ENCODE results near the gene GOPC. TPM values are rescaled to one million over a fixed set of nuclear protein-coding genes. Genes with fewer than 3 reads are reported as not detected.

GOPC gene
- total RNA-seq, 1 donor from 2014 or later, result 31.8 TPM

- H3K4me1 ChIP-seq (ENCODE audit: control insufficient read depth in 3 of 3, insufficient read depth in 3 of 3, low read length in 3 of 3), result peaks cover 7 to 18% (median 18%) of the 10 kb centered on the region in 3 donors
- H3K27me3 ChIP-seq (ENCODE audit: control insufficient read depth in 3 of 3, insufficient read depth in 3 of 3, low read length in 3 of 3), result no peaks in the 10 kb centered on the region
- H3K27ac ChIP-seq (ENCODE audit: low read depth, low read length), result no peak overlapping the region
- H3K9me3 ChIP-seq (ENCODE audit: control insufficient read depth in 3 of 3, low read length in 3 of 3), result no peaks in the 10 kb centered on the region
- no peak overlapping the region for H3K9ac ChIP-seq (ENCODE audit: low read depth in 1 of 3, low read length in 3 of 3)
- H3K36me3 ChIP-seq (ENCODE audit: control insufficient read depth in 3 of 3, insufficient read depth in 3 of 3, low read length in 3 of 3), result peaks cover 0 to 9% (median 2%) of the 10 kb centered on the region in 3 donors
- H3K4me3 ChIP-seq (ENCODE audit: low read length in 3 of 3), result no peak overlapping the region
Observed at GRCh38 chr6:117597755-117598154, 4.6 kb downstream of the GOPC start.

GRCh38 chr6:117595099-117595923 lies 7.0 kb downstream of the GOPC start:
- H3K9ac ChIP-seq (ENCODE audit: low read depth in 1 of 3, low read length in 3 of 3), result no peak overlapping the region
- peaks cover 0 to 14% (median 0%) of the 10 kb centered on the region in 3 donors for H3K36me3 ChIP-seq (ENCODE audit: control insufficient read depth in 3 of 3, insufficient read depth in 3 of 3, low read length in 3 of 3)
- H3K27me3 ChIP-seq (ENCODE audit: control insufficient read depth in 3 of 3, insufficient read depth in 3 of 3, low read length in 3 of 3), result no peaks in the 10 kb centered on the region
- no peak overlapping the region for H3K4me3 ChIP-seq (ENCODE audit: low read length in 3 of 3)
- no peaks in the 10 kb centered on the region for H3K9me3 ChIP-seq (ENCODE audit: control insufficient read depth in 3 of 3, low read length in 3 of 3)
- peaks cover 8 to 10% (median 10%) of the 10 kb centered on the region in 3 donors for H3K4me1 ChIP-seq (ENCODE audit: control insufficient read depth in 3 of 3, insufficient read depth in 3 of 3, low read length in 3 of 3)
- no peak overlapping the region for H3K27ac ChIP-seq (ENCODE audit: low read depth, low read length)

- H3K4me3 ChIP-seq (ENCODE audit: low read length in 3 of 3), result no peak overlapping the region
- H3K27me3 ChIP-seq (ENCODE audit: control insufficient read depth in 3 of 3, insufficient read depth in 3 of 3, low read length in 3 of 3), result no peaks in the 10 kb centered on the region
- H3K36me3 ChIP-seq (ENCODE audit: control insufficient read depth in 3 of 3, insufficient read depth in 3 of 3, low read length in 3 of 3), result peaks cover 0 to 19% (median 0%) of the 10 kb centered on the region in 3 donors
- no peak overlapping the region for H3K9ac ChIP-seq (ENCODE audit: low read depth in 1 of 3, low read length in 3 of 3)
- H3K27ac ChIP-seq (ENCODE audit: low read depth, low read length), result no peak overlapping the region
- H3K9me3 ChIP-seq (ENCODE audit: control insufficient read depth in 3 of 3, low read length in 3 of 3), result no peaks in the 10 kb centered on the region
- peaks cover 0 to 4% (median 0%) of the 10 kb centered on the region in 3 donors for H3K4me1 ChIP-seq (ENCODE audit: control insufficient read depth in 3 of 3, insufficient read depth in 3 of 3, low read length in 3 of 3)
Observed at GRCh38 chr6:117592983-117593759, 9.1 kb downstream of the GOPC start.

- no peaks in the 10 kb centered on the region for H3K27me3 ChIP-seq (ENCODE audit: control insufficient read depth in 3 of 3, insufficient read depth in 3 of 3, low read length in 3 of 3)
- peaks cover 0 to 11% (median 0%) of the 10 kb centered on the region in 3 donors for H3K36me3 ChIP-seq (ENCODE audit: control insufficient read depth in 3 of 3, insufficient read depth in 3 of 3, low read length in 3 of 3)
- H3K9me3 ChIP-seq (ENCODE audit: control insufficient read depth in 3 of 3, low read length in 3 of 3), result no peaks in the 10 kb centered on the region
- no peak overlapping the region for H3K4me3 ChIP-seq (ENCODE audit: low read length in 3 of 3)
- peak overlapping the region in 1 of 3 donors; percentile 12 for H3K9ac ChIP-seq (ENCODE audit: low read depth in 1 of 3, low read length in 3 of 3)
- peaks cover 0 to 4% (median 0%) of the 10 kb centered on the region in 3 donors for H3K4me1 ChIP-seq (ENCODE audit: control insufficient read depth in 3 of 3, insufficient read depth in 3 of 3, low read length in 3 of 3)
- no peak overlapping the region for H3K27ac ChIP-seq (ENCODE audit: low read depth, low read length)
Observed at GRCh38 chr6:117591405-117591804, 10.9 kb downstream of the GOPC start.

- H3K4me3 ChIP-seq (ENCODE audit: low read length in 3 of 3), result no peak overlapping the region
- H3K9me3 ChIP-seq (ENCODE audit: control insufficient read depth in 3 of 3, low read length in 3 of 3), result no peaks in the 10 kb centered on the region
- H3K27ac ChIP-seq (ENCODE audit: low read depth, low read length), result no peak overlapping the region
- no peaks in the 10 kb centered on the region for H3K27me3 ChIP-seq (ENCODE audit: control insufficient read depth in 3 of 3, insufficient read depth in 3 of 3, low read length in 3 of 3)
- peaks cover 0 to 11% (median 0%) of the 10 kb centered on the region in 3 donors for H3K36me3 ChIP-seq (ENCODE audit: control insufficient read depth in 3 of 3, insufficient read depth in 3 of 3, low read length in 3 of 3)
- H3K4me1 ChIP-seq (ENCODE audit: control insufficient read depth in 3 of 3, insufficient read depth in 3 of 3, low read length in 3 of 3), result peaks cover 0 to 4% (median 0%) of the 10 kb centered on the region in 3 donors
- no peak overlapping the region for H3K9ac ChIP-seq (ENCODE audit: low read depth in 1 of 3, low read length in 3 of 3)
Observed at GRCh38 chr6:117590447-117590846, 11.9 kb downstream of the GOPC start.

GRCh38 chr6:117585647-117586046 lies 16.7 kb downstream of the GOPC start:
- H3K27me3 ChIP-seq (ENCODE audit: control insufficient read depth in 3 of 3, insufficient read depth in 3 of 3, low read length in 3 of 3), result no peaks in the 10 kb centered on the region
- no peak overlapping the region for H3K9ac ChIP-seq (ENCODE audit: low read depth in 1 of 3, low read length in 3 of 3)
- no peak overlapping the region for H3K4me3 ChIP-seq (ENCODE audit: low read length in 3 of 3)
- peaks cover 0 to 7% (median 0%) of the 10 kb centered on the region in 3 donors for H3K36me3 ChIP-seq (ENCODE audit: control insufficient read depth in 3 of 3, insufficient read depth in 3 of 3, low read length in 3 of 3)
- H3K27ac ChIP-seq (ENCODE audit: low read depth, low read length), result no peak overlapping the region
- no peaks in the 10 kb centered on the region for H3K4me1 ChIP-seq (ENCODE audit: control insufficient read depth in 3 of 3, insufficient read depth in 3 of 3, low read length in 3 of 3)
- peaks cover 0 to 3% (median 0%) of the 10 kb centered on the region in 3 donors for H3K9me3 ChIP-seq (ENCODE audit: control insufficient read depth in 3 of 3, low read length in 3 of 3)

GRCh38 chr6:117574198-117574597 lies 28.1 kb downstream of the GOPC start:
- no peak overlapping the region for H3K27ac ChIP-seq (ENCODE audit: low read depth, low read length)
- H3K9me3 ChIP-seq (ENCODE audit: control insufficient read depth in 3 of 3, low read length in 3 of 3), result no peaks in the 10 kb centered on the region
- H3K4me3 ChIP-seq (ENCODE audit: low read length in 3 of 3), result no peak overlapping the region
- no peaks in the 10 kb centered on the region for H3K4me1 ChIP-seq (ENCODE audit: control insufficient read depth in 3 of 3, insufficient read depth in 3 of 3, low read length in 3 of 3)
- no peak overlapping the region for H3K9ac ChIP-seq (ENCODE audit: low read depth in 1 of 3, low read length in 3 of 3)
- peaks cover 0 to 24% (median 13%) of the 10 kb centered on the region in 3 donors for H3K36me3 ChIP-seq (ENCODE audit: control insufficient read depth in 3 of 3, insufficient read depth in 3 of 3, low read length in 3 of 3)
- H3K27me3 ChIP-seq (ENCODE audit: control insufficient read depth in 3 of 3, insufficient read depth in 3 of 3, low read length in 3 of 3), result no peaks in the 10 kb centered on the region

- Histone ChIP-seq H3K9me3 (ENCODE audit: control insufficient read depth in 3 of 3, low read length in 3 of 3) (no peaks in the 10 kb centered on the region), H3K36me3 (ENCODE audit: control insufficient read depth in 3 of 3, insufficient read depth in 3 of 3, low read length in 3 of 3) (peaks cover 0 to 33% (median 14%) of the 10 kb centered on the region in 3 donors), H3K4me1 (ENCODE audit: control insufficient read depth in 3 of 3, insufficient read depth in 3 of 3, low read length in 3 of 3) (no peaks in the 10 kb centered on the region), H3K4me3 (ENCODE audit: low read length in 3 of 3) (no peak overlapping the region), H3K27ac (ENCODE audit: low read depth, low read length) (no peak overlapping the region), H3K9ac (ENCODE audit: low read depth in 1 of 3, low read length in 3 of 3) (no peak overlapping the region), H3K27me3 (ENCODE audit: control insufficient read depth in 3 of 3, insufficient read depth in 3 of 3, low read length in 3 of 3) (no peaks in the 10 kb centered on the region)
Observed at GRCh38 chr6:117573006-117573680, 29.2 kb downstream of the GOPC start.

GRCh38 chr6:117568831-117569410 lies 33.4 kb downstream of the GOPC start:
- peaks cover 0 to 50% (median 30%) of the 10 kb centered on the region in 3 donors for H3K36me3 ChIP-seq (ENCODE audit: control insufficient read depth in 3 of 3, insufficient read depth in 3 of 3, low read length in 3 of 3)

More at GRCh38 chr6:117568831-117569410, 33.4 kb downstream of the GOPC start:
- no peak overlapping the region for H3K9ac ChIP-seq (ENCODE audit: low read depth in 1 of 3, low read length in 3 of 3)
- no peaks in the 10 kb centered on the region for H3K9me3 ChIP-seq (ENCODE audit: control insufficient read depth in 3 of 3, low read length in 3 of 3)
- no peaks in the 10 kb centered on the region for H3K4me1 ChIP-seq (ENCODE audit: control insufficient read depth in 3 of 3, insufficient read depth in 3 of 3, low read length in 3 of 3)
- H3K27ac ChIP-seq (ENCODE audit: low read depth, low read length), result no peak overlapping the region
- no peak overlapping the region for H3K4me3 ChIP-seq (ENCODE audit: low read length in 3 of 3)
- H3K27me3 ChIP-seq (ENCODE audit: control insufficient read depth in 3 of 3, insufficient read depth in 3 of 3, low read length in 3 of 3), result no peaks in the 10 kb centered on the region
